Caco-2 (cell line): ENCODE measurements around the gene RBPJ. TPM values are rescaled to one million over a fixed set of nuclear protein-coding genes. Genes with fewer than 3 reads are reported as not detected.

ENCODE experiments used
- BruUV-seq: library from RNA; stranded (reverse); fragments of 400-500 nt; replicated peaks from 2 replicates; lab custom pipeline; 2021; lab: Mats Ljungman, UMichigan
- CTCF ChIA-PET: fragments of 300-600 bp; sonication (Branson Sonifier 250); formaldehyde crosslinking; loops from one replicate; lab custom pipeline; 2022; ENCODE audit warnings: antibody characterized with exemption; lab: Charles Lee
- POLR2A ChIA-PET: fragments of 300-600 bp; sonication (Branson Sonifier 250); formaldehyde crosslinking; loops from one replicate; lab custom pipeline; 2022; ENCODE audit warnings: antibody characterized with exemption; lab: Charles Lee
- DNase-seq, 2 experiments: peaks; one replicate each; pipeline versions ENCODE4 v3.0.0 to v3.0.0-alpha.2; 2020 to 2022
- H3K27me3 ChIP-seq: replicated peaks from 2 replicates; pipeline ENCODE4 v1.6.0; 2011; ENCODE audit warnings: low read length; ENCODE audit not compliant: control insufficient read depth, insufficient read depth
- H3K36me3 ChIP-seq: 2 replicates; pipeline ENCODE4 v1.5.1; 2011; ENCODE audit warnings: low read length; ENCODE audit not compliant: control insufficient read depth, insufficient read depth
- H3K4me1 ChIP-seq: fragments of 250-450 bp; sonication (Bioruptor Pico); 2 replicates; pipeline ENCODE4 v1.5.1; 2020; ENCODE audit warnings: mild to moderate bottlenecking
- H3K4me3 ChIP-seq: 2 replicates; pipeline ENCODE4 v1.5.1; 2011; ENCODE audit warnings: low read depth, mild to moderate bottlenecking, control low read depth, low read length
- H3K9me3 ChIP-seq: fragments of 250-450 bp; sonication (Bioruptor Pico); 2 replicates; pipeline ENCODE4 v1.5.1; 2020; ENCODE audit warnings: mild to moderate bottlenecking, moderate library complexity
- H3K27ac Mint-ChIP-seq: one replicate; pipeline ENCODE4 v1.8.0; 2022; ENCODE audit warnings: mixed read lengths; ENCODE audit not compliant: unreplicated experiment
- H3K27me3 Mint-ChIP-seq: one replicate; pipeline ENCODE4 v1.8.0; 2022; ENCODE audit warnings: mixed read lengths; ENCODE audit not compliant: insufficient read depth, unreplicated experiment
- H3K36me3 Mint-ChIP-seq: one replicate; pipeline ENCODE4 v1.8.0; 2022; ENCODE audit warnings: mild to moderate bottlenecking, mixed read lengths; ENCODE audit not compliant: insufficient read depth, unreplicated experiment
- H3K4me1 Mint-ChIP-seq: one replicate; pipeline ENCODE4 v1.8.0; 2022; ENCODE audit warnings: low read depth, mixed read lengths; ENCODE audit not compliant: unreplicated experiment
- H3K4me3 Mint-ChIP-seq: one replicate; pipeline ENCODE4 v1.8.0; 2022; ENCODE audit warnings: mild to moderate bottlenecking, moderate library complexity, mixed read lengths; ENCODE audit not compliant: unreplicated experiment
- H3K9me3 Mint-ChIP-seq: one replicate; pipeline ENCODE4 v1.8.0; 2022; ENCODE audit warnings: mixed read lengths; ENCODE audit not compliant: unreplicated experiment
- intact Hi-C: fragments of 100-400 bp; cut with micrococcal nuclease; formaldehyde crosslinking; loops from one replicate; pipeline ENCODE4 v1.10.0; 2022; ENCODE audit not compliant: unreplicated experiment
- total RNA-seq: library from RNA; stranded (reverse); gene quantifications from 2 replicates; pipeline ENCODE4 v1.2.3, GENCODE V29; 2022
- TF ChIP-seq, protein P1 (sequence below), 2 experiments: fragments of 200-600 bp in 1 of 2; IDR thresholded peaks; 1 replicate in 1 of 2; 2 replicates in 1 of 2; pipeline versions ENCODE4 v1.5.1 to v1.8.0; 2011 to 2022; ENCODE audit warnings: antibody characterized with exemption in 1 of 2, control low read depth in 1 of 2, inconsistent platforms in 1 of 2, low read depth in 1 of 2, low read length in 1 of 2, mild to moderate bottlenecking in 1 of 2, moderate library complexity in 1 of 2; ENCODE audit not compliant: insufficient read depth in 1 of 2, severe bottlenecking in 1 of 2, unreplicated experiment in 1 of 2

The RBPJ gene
- total RNA-seq, 1 experiment from 2014 or later = 38.8 TPM

DNA sequence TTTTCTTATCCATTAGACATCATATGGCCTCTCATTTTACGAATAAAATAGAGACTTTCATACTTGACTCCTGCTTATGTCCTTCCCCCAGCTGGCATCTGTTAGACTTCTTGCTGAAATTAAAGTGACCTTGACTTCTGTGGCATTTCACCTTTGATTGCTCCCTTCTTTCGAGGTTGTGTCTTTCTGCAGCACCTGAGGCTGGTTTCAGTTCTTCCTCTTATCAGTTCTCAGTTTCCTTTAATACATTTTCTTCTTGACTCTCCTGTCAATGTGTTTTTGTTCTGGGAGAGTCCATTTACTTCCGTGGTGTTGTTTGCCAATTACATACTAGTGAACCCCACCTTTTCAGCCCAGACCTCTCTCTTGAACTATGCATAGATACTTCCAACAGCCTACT, 81.6 kb downstream of the RBPJ start:
- BruUV-seq = no TSS peak
- no peaks in the 10 kb centered on the region for H3K27me3 Mint-ChIP-seq
- DNase-seq = no peak
- CTCF ChIA-PET = interaction anchor here (1.4 kb wide), 1 partner anchor 72 kb away, joined by 3 read pairs; no protein-coding TSS in a partner anchor
- no peak overlapping the region for H3K27ac Mint-ChIP-seq
- peaks cover 2% of the 10 kb centered on the region for H3K36me3 ChIP-seq
- intact Hi-C loops = no loop called here
- H3K4me1 ChIP-seq = no peaks in the 10 kb centered on the region
- H3K4me3 Mint-ChIP-seq = no peak overlapping the region
- POLR2A ChIA-PET = no interaction called here
- H3K9me3 Mint-ChIP-seq = peaks cover 12% of the 10 kb centered on the region
- H3K4me1 Mint-ChIP-seq = peaks cover 12% of the 10 kb centered on the region
- H3K27me3 ChIP-seq = no peaks in the 10 kb centered on the region
- H3K4me3 ChIP-seq = no peak overlapping the region
- H3K9me3 ChIP-seq = 0 out of 2 replicates have a peak, but pooled peaks cover 10% of the 10 kb centered on the region
- TF ChIP-seq, protein P1, sequence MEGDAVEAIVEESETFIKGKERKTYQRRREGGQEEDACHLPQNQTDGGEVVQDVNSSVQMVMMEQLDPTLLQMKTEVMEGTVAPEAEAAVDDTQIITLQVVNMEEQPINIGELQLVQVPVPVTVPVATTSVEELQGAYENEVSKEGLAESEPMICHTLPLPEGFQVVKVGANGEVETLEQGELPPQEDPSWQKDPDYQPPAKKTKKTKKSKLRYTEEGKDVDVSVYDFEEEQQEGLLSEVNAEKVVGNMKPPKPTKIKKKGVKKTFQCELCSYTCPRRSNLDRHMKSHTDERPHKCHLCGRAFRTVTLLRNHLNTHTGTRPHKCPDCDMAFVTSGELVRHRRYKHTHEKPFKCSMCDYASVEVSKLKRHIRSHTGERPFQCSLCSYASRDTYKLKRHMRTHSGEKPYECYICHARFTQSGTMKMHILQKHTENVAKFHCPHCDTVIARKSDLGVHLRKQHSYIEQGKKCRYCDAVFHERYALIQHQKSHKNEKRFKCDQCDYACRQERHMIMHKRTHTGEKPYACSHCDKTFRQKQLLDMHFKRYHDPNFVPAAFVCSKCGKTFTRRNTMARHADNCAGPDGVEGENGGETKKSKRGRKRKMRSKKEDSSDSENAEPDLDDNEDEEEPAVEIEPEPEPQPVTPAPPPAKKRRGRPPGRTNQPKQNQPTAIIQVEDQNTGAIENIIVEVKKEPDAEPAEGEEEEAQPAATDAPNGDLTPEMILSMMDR (IDR thresholded peaks at IDR 0.05; ENCODE audit: insufficient read depth in 1 of 2, low read depth in 1 of 2, low read length in 1 of 2, severe bottlenecking in 1 of 2, unreplicated experiment in 1 of 2) = no peak
- H3K36me3 Mint-ChIP-seq = peaks cover 13% of the 10 kb centered on the region

DNA sequence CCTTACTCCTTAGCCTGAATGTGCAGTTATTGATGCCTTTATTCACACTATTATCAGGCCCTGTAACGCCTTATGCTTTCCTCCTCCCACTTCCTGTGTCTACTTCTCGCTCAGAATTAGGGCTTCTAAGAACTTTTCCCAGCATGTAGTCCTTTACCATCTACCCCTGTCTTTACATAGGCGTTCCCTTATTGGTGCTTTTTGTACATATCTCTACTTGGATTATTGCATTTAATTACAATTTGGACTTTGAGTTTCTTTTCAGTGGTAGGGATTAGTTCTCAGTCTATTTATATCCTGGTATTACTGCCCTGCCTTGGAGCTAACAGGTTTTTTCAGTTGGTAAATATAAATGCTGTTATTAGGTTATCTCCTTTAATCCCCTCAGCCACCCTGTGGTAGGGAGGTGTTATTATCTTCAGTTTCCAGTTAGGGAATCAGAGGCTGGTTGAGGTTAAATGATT, 84.0 kb downstream of the RBPJ start:
- CTCF ChIA-PET = interaction anchor here (0.7 to 1.2 kb wide), 3 partner anchors 32 to 80 kb away, joined by 3 to 4 read pairs (median 4); no protein-coding TSS in a partner anchor
- H3K9me3 ChIP-seq = 0 out of 2 replicates have a peak, but pooled peaks cover 10% of the 10 kb centered on the region
- no TSS peak for BruUV-seq
- H3K4me1 ChIP-seq = peaks cover 6% of the 10 kb centered on the region
- peak in 1 of 2 experiments; percentile 4 for DNase-seq
- intact Hi-C loops = no loop called here
- no peak overlapping the region for H3K4me3 ChIP-seq
- no peaks in the 10 kb centered on the region for H3K27me3 ChIP-seq
- TF ChIP-seq, protein P1 (IDR thresholded peaks at IDR 0.05; ENCODE audit: insufficient read depth in 1 of 2, low read depth in 1 of 2, low read length in 1 of 2, severe bottlenecking in 1 of 2, unreplicated experiment in 1 of 2) = peak; percentile 22 to 28
- Mint-ChIP-seq H3K27ac (no peak overlapping the region), H3K9me3 (peaks cover 12% of the 10 kb centered on the region), H3K4me1 (peaks cover 12% of the 10 kb centered on the region), H3K27me3 (no peaks in the 10 kb centered on the region), H3K4me3 (no peak overlapping the region), H3K36me3 (peaks cover 13% of the 10 kb centered on the region)
- peaks cover 2% of the 10 kb centered on the region for H3K36me3 ChIP-seq
- POLR2A ChIA-PET = interaction anchor here (0.6 kb wide), 1 partner anchor 417 kb away, joined by 3 read pairs; no protein-coding TSS in a partner anchor

DNA sequence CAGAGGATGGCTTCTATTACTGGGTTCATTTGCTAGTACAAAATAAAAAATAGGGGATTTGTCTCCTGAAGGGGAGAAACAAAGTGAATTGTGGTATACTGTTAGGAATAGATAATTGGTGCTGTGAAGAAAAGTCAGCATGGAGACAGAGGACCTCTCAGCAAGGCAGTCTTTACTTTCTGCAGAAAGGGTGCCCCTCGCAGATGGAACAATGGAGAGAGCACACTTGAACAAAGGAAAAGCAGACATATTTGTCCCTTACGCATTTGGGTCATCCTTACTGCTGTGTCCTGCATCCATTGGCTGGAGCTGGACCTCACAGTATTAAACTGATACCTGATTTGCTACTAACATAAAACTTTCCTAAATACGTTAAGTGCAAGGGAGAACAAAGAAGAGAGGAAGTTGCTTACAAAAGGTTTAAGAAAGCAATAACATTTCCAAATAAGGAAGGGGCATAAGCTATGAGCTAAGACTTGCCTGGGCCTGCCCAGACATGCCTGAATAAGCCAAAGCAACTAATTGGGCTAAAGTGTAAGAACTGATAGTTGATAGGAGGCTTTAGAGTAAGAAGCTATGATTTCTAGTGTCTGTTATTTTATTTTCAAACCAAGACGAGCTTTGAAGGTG, 85.6 kb downstream of the RBPJ start:
- peaks cover 12% of the 10 kb centered on the region for H3K4me1 Mint-ChIP-seq
- peaks cover 13% of the 10 kb centered on the region for H3K36me3 Mint-ChIP-seq
- peaks cover 12% of the 10 kb centered on the region for H3K9me3 Mint-ChIP-seq
- peaks cover 6% of the 10 kb centered on the region for H3K4me1 ChIP-seq
- CTCF ChIA-PET = no interaction called here
- no TSS peak for BruUV-seq
- no peak overlapping the region for H3K4me3 Mint-ChIP-seq
- TF ChIP-seq, protein P1 (IDR thresholded peaks at IDR 0.05; ENCODE audit: insufficient read depth in 1 of 2, low read depth in 1 of 2, low read length in 1 of 2, severe bottlenecking in 1 of 2, unreplicated experiment in 1 of 2) = no peak
- POLR2A ChIA-PET = no interaction called here
- intact Hi-C loops = no loop called here
- H3K9me3 ChIP-seq = 0 out of 2 replicates have a peak, but pooled peaks cover 10% of the 10 kb centered on the region
- H3K4me3 ChIP-seq = no peak overlapping the region
- no peak for DNase-seq
- no peak overlapping the region for H3K27ac Mint-ChIP-seq
- H3K27me3 ChIP-seq = no peaks in the 10 kb centered on the region
- H3K36me3 ChIP-seq = peaks cover 2% of the 10 kb centered on the region
- H3K27me3 Mint-ChIP-seq = no peaks in the 10 kb centered on the region
